Activated B cell treated with CpG ODN at 0.5 μM for 24 hours (primary cell): ENCODE measurements around the gene NFIA. TPM values are rescaled to one million over a fixed set of nuclear protein-coding genes. Genes with fewer than 3 reads are reported as not detected.

Experiments used
- ATAC-seq: fragments of 200-7000 bp; cut with Tn5 transposase; one replicate; pipeline ENCODE4 v1.10.0; 2021; ENCODE audit warnings: low read depth, mild to moderate bottlenecking, moderate library complexity
- CTCF ChIA-PET: fragments of 350-600 bp; sonication (Branson Sonifier 250); formaldehyde crosslinking; loops from one replicate; lab custom pipeline; 2021; ENCODE audit warnings: antibody characterized with exemption; lab: Charles Lee
- POLR2A ChIA-PET: fragments of 350-600 bp; sonication (Branson Sonifier 250); formaldehyde crosslinking; loops from one replicate; lab custom pipeline; 2021; ENCODE audit warnings: antibody characterized with exemption; lab: Charles Lee
- DNase-seq: peaks from one replicate; pipeline ENCODE4 v3.0.0; 2022
- H3K27ac Mint-ChIP-seq: one replicate; pipeline ENCODE4 v1.8.0; 2020; ENCODE audit warnings: mixed read lengths
- H3K27me3 Mint-ChIP-seq: one replicate; pipeline ENCODE4 v1.8.0; 2021; ENCODE audit warnings: mixed read lengths
- H3K36me3 Mint-ChIP-seq: one replicate; pipeline ENCODE4 v1.8.0; 2021; ENCODE audit warnings: low read depth, mixed read lengths
- H3K4me1 Mint-ChIP-seq: one replicate; pipeline ENCODE4 v1.8.0; 2021; ENCODE audit warnings: mixed read lengths
- H3K4me3 Mint-ChIP-seq: one replicate; pipeline ENCODE4 v1.8.0; 2020; ENCODE audit warnings: mild to moderate bottlenecking, mixed read lengths
- H3K9me3 Mint-ChIP-seq: one replicate; pipeline ENCODE4 v1.8.0; 2020; ENCODE audit warnings: mixed read lengths
- CTCF ChIP-seq: fragments of 200-600 bp; IDR thresholded peaks from one replicate; pipeline ENCODE4 v1.8.0; 2022; ENCODE audit warnings: antibody characterized with exemption, mild to moderate bottlenecking
- intact Hi-C: fragments of 100-400 bp; cut with micrococcal nuclease; formaldehyde crosslinking; loops from one replicate; pipeline ENCODE4 v1.15.1; 2024
- total RNA-seq: library from RNA; stranded (reverse); gene quantifications from 2 replicates; pipeline ENCODE4 v1.2.3, GENCODE V29; 2022

Gene NFIA
- total RNA-seq, 1 donor from 2014 or later: 0.13 TPM

GRCh38 chr1:61201035-61201434, 118.7 kb downstream of the NFIA start:
- ChIA-PET CTCF (no interaction called here), POLR2A (no interaction called here)
- ATAC-seq: no peak
- Mint-ChIP-seq H3K27me3 (peaks cover 3% of the 10 kb centered on the region), H3K9me3 (no peaks in the 10 kb centered on the region), H3K4me1 (no peaks in the 10 kb centered on the region), H3K4me3 (no peak overlapping the region), H3K36me3 (no peaks in the 10 kb centered on the region), H3K27ac (no peak overlapping the region)
- intact Hi-C loops: no loop called here
- no peak for TF ChIP-seq CTCF
- DNase-seq: no peak

GRCh38 chr1:61202854-61203598, 120.7 kb downstream of the NFIA start:
- ChIA-PET POLR2A (no interaction called here), CTCF (no interaction called here)
- H3K27me3 Mint-ChIP-seq: peaks cover 6% of the 10 kb centered on the region
- ATAC-seq (no peak), DNase-seq (no peak)
- H3K27ac Mint-ChIP-seq: no peak overlapping the region
- no peak for TF ChIP-seq CTCF
- no peaks in the 10 kb centered on the region for H3K9me3 Mint-ChIP-seq
- no peaks in the 10 kb centered on the region for H3K4me1 Mint-ChIP-seq
- H3K36me3 Mint-ChIP-seq: no peaks in the 10 kb centered on the region
- intact Hi-C loops: no loop called here
- H3K4me3 Mint-ChIP-seq: no peak overlapping the region

GRCh38 chr1:61204528-61204927, 122.2 kb downstream of the NFIA start:
- no peak for TF ChIP-seq CTCF

GRCh38 chr1:61207416-61207815, 125.1 kb downstream of the NFIA start:
- H3K36me3 Mint-ChIP-seq: no peaks in the 10 kb centered on the region
- no peak overlapping the region for H3K27ac Mint-ChIP-seq
- ATAC-seq: no peak
- H3K9me3 Mint-ChIP-seq: no peaks in the 10 kb centered on the region
- intact Hi-C loops: no loop called here
- no peak overlapping the region for H3K4me3 Mint-ChIP-seq
- TF ChIP-seq CTCF: no peak
- no peak for DNase-seq
- ChIA-PET CTCF (no interaction called here), POLR2A (no interaction called here)
- no peaks in the 10 kb centered on the region for H3K4me1 Mint-ChIP-seq
- peaks cover 6% of the 10 kb centered on the region for H3K27me3 Mint-ChIP-seq

More at GRCh38 chr1:61204528-61204927, 122.2 kb downstream of the NFIA start:
- no peak for DNase-seq
- Mint-ChIP-seq H3K4me3 (no peak overlapping the region), H3K9me3 (no peaks in the 10 kb centered on the region), H3K27ac (no peak overlapping the region), H3K36me3 (no peaks in the 10 kb centered on the region), H3K4me1 (no peaks in the 10 kb centered on the region), H3K27me3 (peaks cover 6% of the 10 kb centered on the region)
- intact Hi-C loops: no loop called here
- no peak for ATAC-seq
- POLR2A ChIA-PET: no interaction called here
- CTCF ChIA-PET: no interaction called here

GRCh38 chr1:61208172-61208571, 125.8 kb downstream of the NFIA start:
- Mint-ChIP-seq H3K27ac (no peak overlapping the region), H3K27me3 (peaks cover 6% of the 10 kb centered on the region), H3K4me1 (no peaks in the 10 kb centered on the region), H3K9me3 (no peaks in the 10 kb centered on the region), H3K36me3 (no peaks in the 10 kb centered on the region), H3K4me3 (no peak overlapping the region)
- DNase-seq (no peak), ATAC-seq (no peak)
- CTCF ChIA-PET: interaction anchor here (1.6 kb wide), 1 partner anchor 158 kb away, joined by 4 read pairs; no protein-coding TSS in a partner anchor
- intact Hi-C loops: no loop called here
- no peak for TF ChIP-seq CTCF
- POLR2A ChIA-PET: no interaction called here
